AG20443 (cell line): Measurements from ENCODE around the gene PCDHB12.
A peak's percentile ranks its signal among the peaks of the same experiment; 100 is the strongest.
"Not testable (repeated sequence)": the region's sequence is repeated elsewhere in the genome, so short reads cannot be mapped to it uniquely, and the experiment has no call there.

ENCODE experiments used
- DNase-seq: peaks from one replicate; pipeline ENCODE4 v3.0.0; 2012; ENCODE audit warnings: low spot score, mixed read lengths

The PCDHB12 gene

GRCh38 chr5:141208478-141208877, at the start of gene PCDHB12:
Gene PCDHB12, plus strand, starts transcription at chr5:141208719. Its CDS starts 189 bp downstream, at chr5:141208908.
- DNase-seq, result peak; percentile 25

DNA sequence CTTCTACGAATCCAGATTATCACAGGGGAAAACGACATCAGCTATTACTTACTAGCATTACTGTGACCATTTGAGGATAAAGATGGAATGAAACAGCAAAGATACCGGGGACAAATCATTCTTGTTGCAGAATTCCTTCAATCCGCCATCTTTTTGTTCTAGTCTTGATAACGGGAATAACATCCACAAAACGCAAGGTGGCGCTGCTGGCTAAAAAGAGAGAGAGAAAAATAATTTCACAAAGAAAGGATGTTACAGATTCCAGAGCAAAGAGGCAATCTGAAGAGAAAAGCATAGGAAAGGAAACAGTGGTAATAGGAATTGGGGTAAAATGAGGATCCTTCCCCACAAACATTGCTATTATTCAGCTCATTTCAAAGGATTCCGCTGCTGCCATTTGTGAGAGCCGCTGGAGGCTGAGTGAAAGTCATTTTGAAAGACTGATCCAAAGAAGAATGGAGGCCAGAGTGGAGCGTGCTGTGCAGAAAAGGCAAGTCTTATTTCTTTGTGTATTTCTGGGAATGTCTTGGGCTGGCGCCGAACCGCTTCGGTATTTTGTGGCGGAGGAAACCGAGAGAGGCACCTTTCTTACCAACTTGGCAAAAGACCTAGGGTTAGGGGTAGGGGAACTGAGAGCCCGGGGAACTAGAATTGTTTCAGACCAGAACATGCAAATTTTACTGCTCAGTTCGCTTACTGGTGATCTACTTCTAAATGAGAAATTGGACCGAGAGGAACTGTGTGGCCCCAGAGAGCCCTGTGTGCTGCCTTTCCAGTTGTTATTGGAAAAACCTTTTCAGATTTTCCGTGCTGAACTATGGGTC, 35.9 kb upstream of the PCDHB12 start, which contains the start of gene PCDHB7:
PCDHB7 (plus strand) TSS at position 264 of the 824 bp plus-strand sequence; CDS start at position 456, 192 bp downstream.
- DNase-seq, result peak; percentile 49

GRCh38 chr5:141174291-141175104, 34.0 kb upstream of the PCDHB12 start:
- not testable (repeated sequence) for DNase-seq

DNA sequence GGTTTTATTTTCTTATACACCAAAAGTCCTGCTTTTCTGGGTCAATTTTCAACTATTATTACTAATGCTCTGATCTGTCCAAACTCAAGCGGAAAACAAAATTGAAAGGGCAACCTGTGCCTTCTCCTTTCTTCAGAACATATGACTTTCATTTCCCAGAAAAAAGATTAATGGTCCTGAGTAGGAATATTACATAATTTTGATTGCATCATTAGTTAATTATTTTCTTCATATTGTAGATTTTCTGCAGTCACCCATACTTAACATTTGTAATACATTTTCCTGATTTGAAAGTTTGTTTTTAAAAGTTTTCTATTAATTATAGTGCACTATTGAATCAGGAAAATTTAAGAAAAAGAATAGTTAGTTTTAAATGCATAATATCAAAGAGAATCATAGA, 32.6 kb upstream of the PCDHB12 start:
- DNase-seq, result no peak

DNA sequence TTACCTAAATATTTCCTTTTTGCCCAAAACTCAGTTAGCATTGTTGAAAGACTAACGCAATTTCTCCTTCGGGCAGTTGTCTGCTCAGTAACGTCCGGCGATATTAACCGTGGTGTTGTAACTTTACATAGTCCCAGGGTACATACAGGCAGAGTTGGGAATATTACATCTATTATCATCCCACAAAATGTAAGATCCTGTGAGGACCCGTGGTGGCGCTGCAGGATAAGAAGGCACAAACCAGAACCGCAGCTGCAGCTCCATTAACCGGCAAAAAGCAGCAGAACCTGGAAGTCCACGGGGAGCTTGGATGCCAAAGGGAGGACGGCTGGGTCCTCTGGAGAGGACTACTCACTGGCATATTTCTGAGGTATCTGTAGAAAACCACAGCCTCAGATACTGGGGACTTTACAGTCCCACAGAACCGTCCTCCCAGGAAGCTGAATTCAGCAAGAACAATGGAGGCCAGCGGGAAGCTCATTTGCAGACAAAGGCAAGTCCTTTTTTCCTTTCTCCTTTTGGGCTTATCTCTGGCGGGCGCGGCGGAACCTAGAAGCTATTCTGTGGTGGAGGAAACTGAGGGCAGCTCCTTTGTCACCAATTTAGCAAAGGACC, 30.8 kb upstream of the PCDHB12 start, which contains the start of gene PCDHB8:
PCDHB8 (plus strand) TSS at position 214 of the 615 bp plus-strand sequence; CDS start at position 459, 245 bp downstream.
- peak; percentile 53 for DNase-seq

GRCh38 chr5:141179371-141179770, 29.1 kb upstream of the PCDHB12 start:
- DNase-seq, result not testable (repeated sequence)

- DNase-seq, result not testable (repeated sequence)
These were observed 28.6 kb upstream of the PCDHB12 start for GRCh38 chr5:141179876-141180275.

GRCh38 chr5:141180313-141180712, 28.2 kb upstream of the PCDHB12 start:
- DNase-seq, result no peak

- peak; percentile 62 for DNase-seq
These were observed 26.3 kb upstream of the PCDHB12 start, which contains the start of gene PCDHB16 for GRCh38 chr5:141182248-141182647. Gene PCDHB16, plus strand, starts transcription at chr5:141182387. Its CDS starts 173 bp downstream, at chr5:141182560.

DNA sequence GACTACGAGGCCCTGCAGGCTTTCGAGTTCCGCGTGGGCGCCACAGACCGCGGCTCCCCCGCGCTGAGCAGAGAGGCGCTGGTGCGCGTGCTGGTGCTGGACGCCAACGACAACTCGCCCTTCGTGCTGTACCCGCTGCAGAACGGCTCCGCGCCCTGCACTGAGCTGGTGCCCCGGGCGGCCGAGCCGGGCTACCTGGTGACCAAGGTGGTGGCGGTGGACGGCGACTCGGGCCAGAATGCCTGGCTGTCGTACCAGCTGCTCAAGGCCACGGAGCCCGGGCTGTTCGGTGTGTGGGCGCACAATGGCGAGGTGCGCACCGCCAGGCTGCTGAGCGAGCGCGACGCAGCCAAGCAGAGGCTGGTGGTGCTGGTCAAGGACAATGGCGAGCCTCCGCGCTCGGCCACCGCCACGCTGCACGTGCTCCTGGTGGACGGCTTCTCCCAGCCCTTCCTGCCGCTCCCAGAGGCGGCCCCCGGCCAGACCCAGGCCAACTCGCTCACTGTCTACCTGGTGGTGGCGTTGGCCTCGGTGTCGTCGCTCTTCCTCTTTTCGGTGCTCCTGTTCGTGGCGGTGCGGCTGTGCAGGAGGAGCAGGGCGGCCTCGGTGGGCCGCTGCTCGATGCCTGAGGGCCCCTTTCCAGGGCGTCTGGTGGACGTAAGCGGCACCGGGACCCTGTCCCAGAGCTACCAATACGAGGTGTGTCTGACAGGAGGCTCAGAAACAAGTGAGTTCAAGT, 24.2 kb upstream of the PCDHB12 start:
- not testable (repeated sequence) for DNase-seq

- DNase-seq, result peak; percentile 43
These were observed 21.5 kb upstream of the PCDHB12 start, which contains the start of gene PCDHB9 for GRCh38 chr5:141186897-141187512. Gene PCDHB9, plus strand, starts transcription at chr5:141187161. Its CDS starts 158 bp downstream, at chr5:141187319.

DNA sequence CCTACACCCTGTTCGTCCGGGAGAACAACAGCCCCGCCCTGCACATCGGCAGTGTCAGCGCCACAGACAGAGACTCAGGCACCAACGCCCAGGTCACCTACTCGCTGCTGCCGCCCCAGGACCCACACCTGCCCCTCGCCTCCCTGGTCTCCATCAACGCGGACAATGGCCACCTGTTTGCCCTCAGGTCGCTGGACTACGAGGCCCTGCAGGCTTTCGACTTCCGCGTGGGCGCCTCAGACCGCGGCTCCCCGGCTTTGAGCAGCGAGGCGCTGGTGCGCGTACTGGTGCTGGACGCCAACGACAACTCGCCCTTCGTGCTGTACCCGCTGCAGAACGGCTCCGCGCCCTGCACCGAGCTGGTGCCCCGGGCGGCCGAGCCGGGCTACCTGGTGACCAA, 19.8 kb upstream of the PCDHB12 start:
- not testable (repeated sequence) for DNase-seq

DNA sequence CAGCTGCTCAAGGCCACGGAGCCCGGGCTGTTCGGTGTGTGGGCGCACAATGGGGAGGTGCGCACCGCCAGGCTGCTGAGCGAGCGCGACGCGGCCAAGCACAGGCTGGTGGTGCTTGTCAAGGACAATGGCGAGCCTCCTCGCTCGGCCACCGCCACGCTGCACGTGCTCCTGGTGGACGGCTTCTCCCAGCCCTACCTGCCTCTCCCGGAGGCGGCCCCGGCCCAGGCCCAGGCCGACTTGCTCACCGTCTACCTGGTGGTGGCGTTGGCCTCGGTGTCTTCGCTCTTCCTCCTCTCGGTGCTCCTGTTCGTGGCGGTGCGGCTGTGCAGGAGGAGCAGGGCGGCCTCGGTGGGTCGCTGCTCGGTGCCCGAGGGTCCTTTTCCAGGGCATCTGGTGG, 19.4 kb upstream of the PCDHB12 start:
- not testable (repeated sequence) for DNase-seq

- peak; percentile 43 for DNase-seq
These were observed 16.3 kb upstream of the PCDHB12 start, which contains the start of gene PCDHB10 for GRCh38 chr5:141192110-141192725. Gene PCDHB10, plus strand, starts transcription at chr5:141192353. Its CDS starts 200 bp downstream, at chr5:141192553.

- DNase-seq, result not testable (repeated sequence)
These were observed 14.2 kb upstream of the PCDHB12 start for GRCh38 chr5:141194332-141194731.

- DNase-seq, result no peak
These were observed 12.2 kb upstream of the PCDHB12 start for GRCh38 chr5:141196363-141196762.

DNA sequence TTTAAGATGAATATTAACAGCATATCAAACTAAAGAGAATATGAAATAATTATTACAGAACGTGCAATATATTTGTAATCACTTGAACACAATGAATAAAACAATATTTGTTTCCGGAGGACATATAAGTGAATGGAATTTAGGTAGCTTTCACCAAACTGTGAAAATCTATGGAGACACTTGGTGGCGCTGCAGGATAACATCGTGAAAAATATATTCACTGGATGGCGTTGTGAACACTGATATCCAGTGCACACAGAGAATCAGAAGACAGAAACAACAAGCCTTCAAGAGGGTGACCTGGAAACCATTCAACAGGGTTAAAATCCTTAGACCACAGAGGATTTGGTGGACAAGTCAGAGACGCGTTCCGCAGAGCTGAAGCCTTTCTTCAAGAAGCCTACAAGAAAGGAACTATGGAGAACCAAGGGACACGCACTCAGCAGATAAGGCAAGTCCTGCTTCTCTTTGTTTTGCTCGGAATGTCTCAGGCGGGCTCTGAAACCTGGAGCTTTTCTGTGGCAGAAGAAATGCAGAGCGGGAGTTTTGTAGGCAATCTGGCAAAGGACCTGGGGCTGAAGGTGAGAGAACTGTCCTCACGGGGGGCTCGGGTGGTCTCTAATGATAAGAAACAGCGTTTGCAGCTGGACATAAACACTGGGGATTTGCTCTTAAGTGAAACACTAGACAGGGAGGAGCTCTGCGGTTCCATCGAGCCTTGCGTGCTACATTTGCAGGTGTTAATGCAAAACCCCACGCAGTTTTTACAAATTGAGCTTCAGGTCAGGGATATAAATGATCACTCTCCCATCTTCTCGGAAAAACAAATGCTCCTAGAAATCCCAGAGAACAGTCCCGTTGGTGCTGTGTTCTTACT, 8.9 kb upstream of the PCDHB12 start, which contains the start of gene PCDHB11:
PCDHB11 (plus strand) TSS at position 269 of the 877 bp plus-strand sequence; CDS start at position 417, 148 bp downstream.
- no peak for DNase-seq

- DNase-seq, result not testable (repeated sequence)
These were observed 7.4 kb upstream of the PCDHB12 start for GRCh38 chr5:141201126-141201525.

GRCh38 chr5:141201646-141202045, 6.9 kb upstream of the PCDHB12 start:
- not testable (repeated sequence) for DNase-seq
